ENCODE results near the gene LRRN3. TPM values are rescaled to one million over a fixed set of nuclear protein-coding genes. Genes with fewer than 3 reads are reported as not detected.

LRRN3 gene
- total and polyA plus RNA-seq, 4 donors: 0.42 to 13.7 (median 2.9) TPM

- no peak for DNase-seq
- ATAC-seq (ENCODE audit: insufficient read depth, low FRiP score): no peak
- H3K36me3 ChIP-seq (ENCODE audit: control insufficient read depth in 4 of 4, insufficient read depth in 4 of 4, low read length in 4 of 4): no peaks in the 10 kb centered on the region
- 97 to 98% methylated on average over 4 of the region's 4 CpGs for WGBS, 2 donors
- H3K27me3 ChIP-seq (ENCODE audit: control insufficient read depth in 3 of 3, insufficient read depth in 3 of 3, low read length in 2 of 3): no peaks in the 10 kb centered on the region
- peaks cover 0 to 7% (median 0%) of the 10 kb centered on the region in 5 donors for H3K4me1 ChIP-seq (ENCODE audit: control insufficient read depth in 5 of 5, insufficient read depth in 5 of 5, low read length in 5 of 5)
- TF ChIP-seq CTCF (IDR thresholded peaks at IDR 0.05; ENCODE audit: control extremely low read depth, extremely low read depth): no peak
- H3K9ac ChIP-seq (ENCODE audit: insufficient read depth in 1 of 2, low read length in 2 of 2): no peak overlapping the region
- no peaks in the 10 kb centered on the region for H3K9me3 ChIP-seq (ENCODE audit: control insufficient read depth in 4 of 4, insufficient read depth in 3 of 4, low read length in 3 of 4)
- H3K4me3 ChIP-seq: no peak overlapping the region
- no peak overlapping the region for H3K27ac ChIP-seq (ENCODE audit: low read depth in 1 of 2, low read length in 1 of 2)
Measured at GRCh38 chr7:111129435-111129834, 38.5 kb downstream of the LRRN3 start.

GRCh38 chr7:111132833-111133232, 41.9 kb downstream of the LRRN3 start:
- WGBS, 2 donors: 88 to 90% methylated on average over 1 of the region's 1 CpG
- Histone ChIP-seq H3K4me3 (no peak overlapping the region), H3K4me1 (ENCODE audit: control insufficient read depth in 5 of 5, insufficient read depth in 5 of 5, low read length in 5 of 5) (peaks cover 0 to 1% (median 0%) of the 10 kb centered on the region in 5 donors), H3K27ac (ENCODE audit: low read depth in 1 of 2, low read length in 1 of 2) (no peak overlapping the region), H3K9ac (ENCODE audit: insufficient read depth in 1 of 2, low read length in 2 of 2) (no peak overlapping the region), H3K27me3 (ENCODE audit: control insufficient read depth in 3 of 3, insufficient read depth in 3 of 3, low read length in 2 of 3) (no peaks in the 10 kb centered on the region), H3K9me3 (ENCODE audit: control insufficient read depth in 4 of 4, insufficient read depth in 3 of 4, low read length in 3 of 4) (no peaks in the 10 kb centered on the region), H3K36me3 (ENCODE audit: control insufficient read depth in 4 of 4, insufficient read depth in 4 of 4, low read length in 4 of 4) (no peaks in the 10 kb centered on the region)
- DNase-seq: no peak
- no peak for ATAC-seq (ENCODE audit: insufficient read depth, low FRiP score)
- TF ChIP-seq CTCF (IDR thresholded peaks at IDR 0.05; ENCODE audit: control extremely low read depth, extremely low read depth): no peak

- H3K4me1 ChIP-seq (ENCODE audit: control insufficient read depth in 5 of 5, insufficient read depth in 5 of 5, low read length in 5 of 5): peaks cover 0 to 8% (median 3%) of the 10 kb centered on the region in 5 donors
- no peaks in the 10 kb centered on the region for H3K27me3 ChIP-seq (ENCODE audit: control insufficient read depth in 3 of 3, insufficient read depth in 3 of 3, low read length in 2 of 3)
- H3K9me3 ChIP-seq (ENCODE audit: control insufficient read depth in 4 of 4, insufficient read depth in 3 of 4, low read length in 3 of 4): no peaks in the 10 kb centered on the region
- ATAC-seq (ENCODE audit: insufficient read depth, low FRiP score): no peak
- no peaks in the 10 kb centered on the region for H3K36me3 ChIP-seq (ENCODE audit: control insufficient read depth in 4 of 4, insufficient read depth in 4 of 4, low read length in 4 of 4)
- H3K27ac ChIP-seq (ENCODE audit: low read depth in 1 of 2, low read length in 1 of 2): peak overlapping the region in 1 of 2 donors; percentile 23
- no peak overlapping the region for H3K4me3 ChIP-seq
- TF ChIP-seq CTCF (IDR thresholded peaks at IDR 0.05; ENCODE audit: control extremely low read depth, extremely low read depth): no peak
- 45 to 70% methylated on average over 4 of the region's 4 CpGs for WGBS, 2 donors
- no peak overlapping the region for H3K9ac ChIP-seq (ENCODE audit: insufficient read depth in 1 of 2, low read length in 2 of 2)
- DNase-seq: peak in 1 of 3 donors; percentile 22
Measured at GRCh38 chr7:111137296-111138192, 46.6 kb downstream of the LRRN3 start.
